ENCODE results near the gene ADGRL2.

The ADGRL2 gene

GRCh38 chr1:81833722-81834121 is 33.0 kb downstream of the ADGRL2 start:
- no peaks in the 10 kb centered on the region for H3K27me3 ChIP-seq (ENCODE audit: control insufficient read depth, insufficient read depth, low read length)
- no peak overlapping the region for H3K9ac ChIP-seq (ENCODE audit: low read length)
- no peaks in the 10 kb centered on the region for H3K9me3 ChIP-seq (ENCODE audit: control insufficient read depth, insufficient read depth, low read depth, low read length)
- no peak overlapping the region for H3K27ac ChIP-seq (ENCODE audit: low read depth, low read length)
- H3K4me1 ChIP-seq (ENCODE audit: control insufficient read depth, insufficient read depth, low read length) = peaks cover 41% of the 10 kb centered on the region
- H3K36me3 ChIP-seq (ENCODE audit: control insufficient read depth, insufficient read depth, low read length) = peaks cover 8% of the 10 kb centered on the region; the same call in 1 of the 2 replicates
- H3K4me3 ChIP-seq (ENCODE audit: low read depth, low read length) = no peak overlapping the region

- Histone ChIP-seq H3K4me3 (ENCODE audit: low read depth, low read length) (no peak overlapping the region), H3K36me3 (ENCODE audit: control insufficient read depth, insufficient read depth, low read length) (peaks cover 12% of the 10 kb centered on the region; the same call in 1 of the 2 replicates), H3K9me3 (ENCODE audit: control insufficient read depth, insufficient read depth, low read depth, low read length) (no peaks in the 10 kb centered on the region), H3K27me3 (ENCODE audit: control insufficient read depth, insufficient read depth, low read length) (no peaks in the 10 kb centered on the region), H3K4me1 (ENCODE audit: control insufficient read depth, insufficient read depth, low read length) (peaks cover 41% of the 10 kb centered on the region), H3K9ac (ENCODE audit: low read length) (no peak overlapping the region), H3K27ac (ENCODE audit: low read depth, low read length) (no peak overlapping the region)
Measured at GRCh38 chr1:81834268-81834667, 33.5 kb downstream of the ADGRL2 start.

GRCh38 chr1:81834921-81835698 is 34.4 kb downstream of the ADGRL2 start:
- no peak overlapping the region for H3K27ac ChIP-seq (ENCODE audit: low read depth, low read length)
- H3K36me3 ChIP-seq (ENCODE audit: control insufficient read depth, insufficient read depth, low read length) = peaks cover 17% of the 10 kb centered on the region; the same call in 1 of the 2 replicates
- no peaks in the 10 kb centered on the region for H3K27me3 ChIP-seq (ENCODE audit: control insufficient read depth, insufficient read depth, low read length)
- no peak overlapping the region for H3K9ac ChIP-seq (ENCODE audit: low read length)
- peaks cover 41% of the 10 kb centered on the region for H3K4me1 ChIP-seq (ENCODE audit: control insufficient read depth, insufficient read depth, low read length)
- H3K4me3 ChIP-seq (ENCODE audit: low read depth, low read length) = no peak overlapping the region
- H3K9me3 ChIP-seq (ENCODE audit: control insufficient read depth, insufficient read depth, low read depth, low read length) = no peaks in the 10 kb centered on the region

- Histone ChIP-seq H3K27ac (ENCODE audit: low read depth, low read length) (no peak overlapping the region), H3K9me3 (ENCODE audit: control insufficient read depth, insufficient read depth, low read depth, low read length) (no peaks in the 10 kb centered on the region), H3K9ac (ENCODE audit: low read length) (no peak overlapping the region), H3K4me1 (ENCODE audit: control insufficient read depth, insufficient read depth, low read length) (peaks cover 41% of the 10 kb centered on the region), H3K36me3 (ENCODE audit: control insufficient read depth, insufficient read depth, low read length) (peaks cover 27% of the 10 kb centered on the region), H3K27me3 (ENCODE audit: control insufficient read depth, insufficient read depth, low read length) (no peaks in the 10 kb centered on the region), H3K4me3 (ENCODE audit: low read depth, low read length) (no peak overlapping the region)
Measured at GRCh38 chr1:81836007-81836626, 35.4 kb downstream of the ADGRL2 start.

- Histone ChIP-seq H3K27ac (ENCODE audit: low read depth, low read length) (no peak overlapping the region), H3K36me3 (ENCODE audit: control insufficient read depth, insufficient read depth, low read length) (peaks cover 44% of the 10 kb centered on the region), H3K4me3 (ENCODE audit: low read depth, low read length) (no peak overlapping the region), H3K9me3 (ENCODE audit: control insufficient read depth, insufficient read depth, low read depth, low read length) (no peaks in the 10 kb centered on the region), H3K4me1 (ENCODE audit: control insufficient read depth, insufficient read depth, low read length) (peaks cover 21% of the 10 kb centered on the region), H3K27me3 (ENCODE audit: control insufficient read depth, insufficient read depth, low read length) (no peaks in the 10 kb centered on the region), H3K9ac (ENCODE audit: low read length) (no peak overlapping the region)
Measured at GRCh38 chr1:81838600-81839218, 38.0 kb downstream of the ADGRL2 start.

GRCh38 chr1:81840805-81841204 is 40.1 kb downstream of the ADGRL2 start:
- H3K27me3 ChIP-seq (ENCODE audit: control insufficient read depth, insufficient read depth, low read length) = no peaks in the 10 kb centered on the region
- peaks cover 53% of the 10 kb centered on the region for H3K36me3 ChIP-seq (ENCODE audit: control insufficient read depth, insufficient read depth, low read length)
- H3K27ac ChIP-seq (ENCODE audit: low read depth, low read length) = no peak overlapping the region
- H3K4me3 ChIP-seq (ENCODE audit: low read depth, low read length) = no peak overlapping the region
- H3K9ac ChIP-seq (ENCODE audit: low read length) = no peak overlapping the region
- 0 out of 2 replicates have a peak, but pooled peaks cover 5% of the 10 kb centered on the region for H3K4me1 ChIP-seq (ENCODE audit: control insufficient read depth, insufficient read depth, low read length)
- H3K9me3 ChIP-seq (ENCODE audit: control insufficient read depth, insufficient read depth, low read depth, low read length) = no peaks in the 10 kb centered on the region

GRCh38 chr1:81841795-81842194 is 41.1 kb downstream of the ADGRL2 start:
- peaks cover 49% of the 10 kb centered on the region for H3K36me3 ChIP-seq (ENCODE audit: control insufficient read depth, insufficient read depth, low read length)
- no peak overlapping the region for H3K9ac ChIP-seq (ENCODE audit: low read length)
- no peaks in the 10 kb centered on the region for H3K27me3 ChIP-seq (ENCODE audit: control insufficient read depth, insufficient read depth, low read length)
- peaks cover 8% of the 10 kb centered on the region for H3K4me1 ChIP-seq (ENCODE audit: control insufficient read depth, insufficient read depth, low read length)
- H3K4me3 ChIP-seq (ENCODE audit: low read depth, low read length) = no peak overlapping the region
- no peak overlapping the region for H3K27ac ChIP-seq (ENCODE audit: low read depth, low read length)
- H3K9me3 ChIP-seq (ENCODE audit: control insufficient read depth, insufficient read depth, low read depth, low read length) = no peaks in the 10 kb centered on the region

GRCh38 chr1:81844477-81844876 is 43.7 kb downstream of the ADGRL2 start:
- H3K36me3 ChIP-seq (ENCODE audit: control insufficient read depth, insufficient read depth, low read length) = peaks cover 39% of the 10 kb centered on the region
- H3K27ac ChIP-seq (ENCODE audit: low read depth, low read length) = no peak overlapping the region
- no peaks in the 10 kb centered on the region for H3K9me3 ChIP-seq (ENCODE audit: control insufficient read depth, insufficient read depth, low read depth, low read length)
- H3K27me3 ChIP-seq (ENCODE audit: control insufficient read depth, insufficient read depth, low read length) = no peaks in the 10 kb centered on the region
- no peak overlapping the region for H3K4me3 ChIP-seq (ENCODE audit: low read depth, low read length)
- H3K9ac ChIP-seq (ENCODE audit: low read length) = no peak overlapping the region
- peaks cover 35% of the 10 kb centered on the region for H3K4me1 ChIP-seq (ENCODE audit: control insufficient read depth, insufficient read depth, low read length)

- Histone ChIP-seq H3K36me3 (ENCODE audit: control insufficient read depth, insufficient read depth, low read length) (peaks cover 21% of the 10 kb centered on the region), H3K27ac (ENCODE audit: low read depth, low read length) (no peak overlapping the region), H3K4me1 (ENCODE audit: control insufficient read depth, insufficient read depth, low read length) (peaks cover 46% of the 10 kb centered on the region), H3K9ac (ENCODE audit: low read length) (no peak overlapping the region), H3K27me3 (ENCODE audit: control insufficient read depth, insufficient read depth, low read length) (no peaks in the 10 kb centered on the region), H3K4me3 (ENCODE audit: low read depth, low read length) (no peak overlapping the region), H3K9me3 (ENCODE audit: control insufficient read depth, insufficient read depth, low read depth, low read length) (no peaks in the 10 kb centered on the region)
Measured at GRCh38 chr1:81846630-81847029, 45.9 kb downstream of the ADGRL2 start.

GRCh38 chr1:81847063-81847462 is 46.3 kb downstream of the ADGRL2 start:
- Histone ChIP-seq H3K4me3 (ENCODE audit: low read depth, low read length) (no peak overlapping the region), H3K9me3 (ENCODE audit: control insufficient read depth, insufficient read depth, low read depth, low read length) (no peaks in the 10 kb centered on the region), H3K4me1 (ENCODE audit: control insufficient read depth, insufficient read depth, low read length) (peaks cover 46% of the 10 kb centered on the region), H3K9ac (ENCODE audit: low read length) (no peak overlapping the region), H3K27me3 (ENCODE audit: control insufficient read depth, insufficient read depth, low read length) (no peaks in the 10 kb centered on the region), H3K36me3 (ENCODE audit: control insufficient read depth, insufficient read depth, low read length) (peaks cover 17% of the 10 kb centered on the region), H3K27ac (ENCODE audit: low read depth, low read length) (no peak overlapping the region)
